Amniotic stem cell (primary cell): ENCODE results near the gene SLCO3A1.
"Not testable (repeated sequence)": the region's sequence is repeated elsewhere in the genome, so short reads cannot be mapped to it uniquely, and the experiment has no call there.

Experiments used
- DNase-seq: peaks from one replicate; lab custom pipeline; 2025; lab: John Stamatoyannopoulos, UW

The SLCO3A1 gene

DNA sequence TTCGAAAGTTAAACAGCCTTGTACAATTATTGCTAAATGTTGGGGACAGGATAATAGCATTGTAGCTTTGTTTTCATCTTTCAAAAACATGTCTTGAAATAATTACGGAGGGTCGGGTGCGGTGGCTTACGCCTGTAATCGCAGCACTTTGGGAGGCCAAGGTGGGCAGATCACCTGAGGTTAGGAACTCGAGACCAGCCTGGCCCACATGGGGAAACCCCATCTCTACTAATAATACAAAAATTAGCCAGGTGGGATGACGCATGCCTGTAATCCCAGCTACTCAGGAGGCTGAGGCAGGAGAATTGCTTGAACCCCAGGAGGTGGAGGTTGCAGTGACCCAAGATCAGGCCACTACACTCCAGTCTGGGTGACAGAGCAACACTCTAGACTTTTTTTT lies 216.7 kb downstream of the SLCO3A1 start:
- DNase-seq = not testable (repeated sequence)

DNA sequence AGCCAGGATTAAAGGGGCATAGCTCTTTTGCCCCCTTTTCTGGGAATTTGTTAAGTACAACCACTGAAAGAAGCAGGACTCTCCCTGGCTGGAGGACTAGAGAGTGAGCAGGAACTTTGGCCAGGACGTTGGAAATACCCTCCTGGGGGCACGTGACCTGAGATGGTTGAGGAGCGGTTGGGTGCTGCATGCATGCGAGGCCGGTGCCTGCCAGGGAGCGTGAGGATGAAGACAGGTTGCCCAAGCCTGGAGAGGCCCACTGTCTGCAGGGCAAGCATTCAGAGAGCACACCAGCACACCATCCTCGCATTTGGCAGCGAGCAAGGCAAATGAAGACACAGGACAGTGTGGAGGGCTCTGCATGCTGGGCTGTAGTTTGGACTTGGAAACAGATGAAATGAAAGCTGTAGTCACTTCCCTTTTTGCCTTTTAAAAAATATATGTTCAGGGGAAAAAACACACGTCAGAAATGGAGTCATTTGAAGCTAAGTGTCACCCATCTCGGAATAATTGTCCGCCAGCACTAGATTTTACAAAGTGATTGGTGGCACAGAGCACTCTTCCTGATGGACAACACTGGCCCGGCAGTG lies 217.6 kb downstream of the SLCO3A1 start:
- DNase-seq = no peak

DNA sequence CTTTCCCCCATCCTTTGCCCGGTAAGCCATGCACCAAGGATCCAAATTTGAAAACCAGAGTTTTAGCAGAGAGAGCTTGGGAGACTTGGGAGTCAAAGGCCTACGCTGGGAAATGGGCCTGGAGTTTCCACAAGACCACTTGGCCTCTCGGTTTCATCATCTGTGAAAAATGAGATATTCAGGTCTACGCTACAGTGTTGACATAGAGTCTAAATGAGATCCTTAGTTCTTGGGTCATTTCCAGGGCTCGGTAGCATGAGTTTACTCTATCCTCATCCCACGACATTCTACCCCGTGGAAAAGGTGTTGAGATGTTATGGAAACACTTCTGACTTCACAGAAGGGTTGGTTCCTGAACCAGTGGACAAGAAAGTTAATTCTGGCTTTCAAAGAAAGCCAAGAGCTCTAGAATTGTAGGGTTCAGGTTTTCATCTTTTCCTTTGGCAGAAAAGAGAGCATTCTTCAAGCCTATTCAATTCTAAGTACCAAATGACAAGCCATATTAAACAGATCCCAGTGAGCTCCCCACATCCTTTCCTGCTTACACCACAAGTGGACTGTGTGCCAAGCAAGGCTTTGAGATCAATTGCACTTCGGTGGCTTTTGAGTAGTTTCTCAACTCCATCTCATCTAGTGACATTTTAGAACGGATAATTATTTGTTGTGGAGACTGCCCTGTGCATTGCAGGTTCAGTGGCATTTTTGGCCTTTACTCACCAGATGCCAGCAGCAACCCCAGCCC lies 219.7 kb downstream of the SLCO3A1 start:
- no peak for DNase-seq

DNA sequence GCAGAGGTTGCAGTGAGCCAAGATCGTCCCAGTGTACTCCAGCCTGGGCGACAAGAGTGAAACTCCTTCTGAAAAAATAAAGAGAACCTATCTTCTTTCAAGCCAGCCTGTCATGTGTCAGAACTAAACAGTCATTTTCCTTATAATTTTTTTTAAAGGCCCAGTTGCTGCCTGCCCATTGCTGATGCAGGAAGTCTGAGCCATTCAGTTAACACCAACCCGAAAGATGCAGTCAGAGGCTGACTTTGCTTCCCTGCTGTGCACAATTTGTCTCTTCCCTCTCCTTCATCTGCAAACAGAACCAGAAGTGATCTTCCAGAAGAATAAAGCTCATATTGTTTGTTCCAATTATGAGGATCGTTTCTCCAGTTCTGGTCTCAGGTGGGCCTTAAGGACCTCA lies 220.6 kb downstream of the SLCO3A1 start:
- no peak for DNase-seq

DNA sequence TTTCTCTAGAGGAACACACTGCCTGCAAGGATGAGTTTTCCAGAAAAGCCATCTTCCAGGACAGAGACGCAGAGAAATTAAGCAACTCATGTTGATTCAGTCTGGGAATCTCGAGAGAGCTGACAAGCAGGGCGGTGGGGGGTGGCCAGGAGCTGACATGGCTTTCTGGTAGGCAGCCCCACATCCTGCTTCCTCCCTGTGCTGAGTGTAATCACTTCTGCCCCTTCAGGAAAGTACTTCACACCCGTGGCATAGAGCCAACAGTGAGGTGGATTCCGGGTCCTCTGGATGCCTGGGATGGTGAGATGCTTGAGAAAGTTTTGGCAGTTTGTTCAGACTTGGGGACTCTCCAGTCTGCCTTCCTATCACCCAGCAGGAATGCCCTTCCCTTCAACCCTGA lies 221.1 kb downstream of the SLCO3A1 start:
- DNase-seq = no peak

DNA sequence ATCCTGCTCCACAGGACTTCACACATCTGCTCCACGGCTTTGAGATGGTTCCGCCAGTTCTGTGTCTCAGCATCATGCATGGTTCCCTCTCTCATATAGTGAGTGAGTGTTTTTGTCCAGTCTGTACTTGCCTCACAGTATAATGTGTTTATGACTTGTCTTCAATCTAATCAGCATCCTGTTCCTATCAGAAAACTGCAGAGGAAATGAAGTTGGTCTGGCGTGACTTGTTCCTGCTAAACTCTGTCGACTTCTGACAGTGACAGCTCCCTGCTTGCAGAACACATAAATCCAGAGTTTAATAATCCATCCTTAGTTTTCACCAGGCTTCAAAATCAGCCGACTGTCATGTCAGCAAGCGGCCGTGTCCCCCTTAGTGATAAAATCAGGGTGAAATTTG lies 222.3 kb downstream of the SLCO3A1 start:
- DNase-seq = no peak

DNA sequence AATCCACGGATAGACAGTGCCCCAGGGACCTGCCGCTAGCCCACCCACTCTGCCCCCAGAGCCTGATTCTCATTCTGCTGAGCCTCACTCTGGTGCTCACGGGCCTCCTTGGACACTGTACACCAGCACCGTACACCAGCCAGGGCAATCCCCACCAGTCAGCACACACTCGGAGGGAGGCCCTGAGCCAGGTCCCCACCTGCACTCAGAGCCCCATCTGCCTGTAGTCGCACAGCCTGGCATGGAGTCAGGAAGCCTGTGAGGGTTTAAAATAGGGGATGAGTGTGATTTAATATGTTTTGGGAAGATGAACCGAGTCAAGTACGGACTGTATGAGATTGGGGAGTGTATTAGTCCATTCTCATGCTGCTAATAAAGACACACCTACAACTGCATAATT lies 223.0 kb downstream of the SLCO3A1 start:
- DNase-seq = no peak

DNA sequence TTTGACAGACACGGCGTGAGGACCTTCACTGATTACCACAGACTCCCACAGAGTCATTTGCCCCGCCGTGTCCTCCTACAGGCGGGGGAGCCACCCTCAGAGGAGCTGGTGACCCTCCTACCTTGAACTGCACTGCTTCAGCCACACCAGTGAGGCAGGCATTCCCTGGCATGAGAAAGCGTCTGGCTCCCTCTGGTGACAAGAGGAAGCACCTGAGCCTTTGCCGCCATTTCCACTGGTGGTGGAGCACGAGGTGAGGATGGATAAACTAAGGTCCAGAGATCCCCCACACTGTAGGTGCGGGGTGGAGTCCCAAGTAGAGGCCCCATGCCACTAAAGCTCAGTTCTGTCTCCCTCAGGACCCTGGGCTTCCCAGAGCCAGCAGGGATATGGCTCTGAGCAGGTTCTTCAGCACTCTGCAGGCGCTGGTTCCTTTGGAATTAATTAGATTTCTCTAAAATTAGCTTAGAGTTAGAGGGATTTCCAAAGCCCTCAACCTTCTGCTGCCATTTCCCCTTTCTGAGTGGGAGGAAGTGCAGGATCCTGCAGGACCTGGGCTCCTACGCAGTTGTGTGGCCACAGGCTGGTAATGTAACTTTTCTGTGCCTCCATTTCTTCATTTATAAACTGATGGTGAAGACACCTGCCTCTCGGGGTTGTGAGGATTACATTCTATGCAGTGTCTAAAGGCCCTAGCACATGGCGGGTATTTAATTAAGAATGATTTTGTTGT lies 224.0 kb downstream of the SLCO3A1 start:
- DNase-seq = peak; percentile 49

DNA sequence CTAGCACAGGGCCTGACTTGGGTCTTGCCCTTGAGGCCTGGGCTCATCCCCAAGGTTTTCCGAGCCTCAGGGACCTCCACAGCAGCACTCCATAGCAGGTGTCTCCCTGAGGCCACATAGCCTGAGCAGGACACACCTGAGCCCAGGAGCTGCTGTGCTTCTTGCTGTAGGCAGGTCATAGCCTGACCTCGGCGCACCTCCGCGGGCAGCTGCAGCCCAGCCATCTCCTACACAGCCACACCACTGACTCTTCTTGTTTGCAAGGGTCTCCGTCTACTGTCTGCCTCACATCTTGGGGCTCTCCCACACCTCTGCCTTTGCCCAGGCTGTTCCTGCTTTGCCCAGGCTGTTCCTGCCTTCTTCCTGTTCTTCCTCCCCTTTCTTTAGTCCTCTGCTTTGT lies 224.8 kb downstream of the SLCO3A1 start:
- DNase-seq = no peak

DNA sequence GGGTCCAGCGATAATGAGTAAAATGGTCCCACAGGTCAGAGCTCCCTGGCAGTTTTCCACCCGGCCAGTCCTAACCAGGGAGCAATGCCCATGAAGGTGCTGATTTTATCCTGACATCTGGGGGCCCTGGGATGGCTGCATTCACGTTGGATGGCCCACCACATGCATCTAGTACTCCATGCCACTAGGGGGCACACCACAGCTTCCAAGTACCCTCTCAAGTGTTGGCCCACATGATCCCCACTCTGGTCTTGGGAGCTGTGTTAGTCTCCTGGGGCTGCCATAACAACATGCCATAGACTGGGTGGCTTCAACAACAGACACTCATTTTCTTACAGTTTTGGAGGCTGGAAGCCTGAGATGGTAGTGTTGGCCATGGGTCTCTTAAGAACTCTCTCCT lies 225.5 kb downstream of the SLCO3A1 start:
- no peak for DNase-seq

DNA sequence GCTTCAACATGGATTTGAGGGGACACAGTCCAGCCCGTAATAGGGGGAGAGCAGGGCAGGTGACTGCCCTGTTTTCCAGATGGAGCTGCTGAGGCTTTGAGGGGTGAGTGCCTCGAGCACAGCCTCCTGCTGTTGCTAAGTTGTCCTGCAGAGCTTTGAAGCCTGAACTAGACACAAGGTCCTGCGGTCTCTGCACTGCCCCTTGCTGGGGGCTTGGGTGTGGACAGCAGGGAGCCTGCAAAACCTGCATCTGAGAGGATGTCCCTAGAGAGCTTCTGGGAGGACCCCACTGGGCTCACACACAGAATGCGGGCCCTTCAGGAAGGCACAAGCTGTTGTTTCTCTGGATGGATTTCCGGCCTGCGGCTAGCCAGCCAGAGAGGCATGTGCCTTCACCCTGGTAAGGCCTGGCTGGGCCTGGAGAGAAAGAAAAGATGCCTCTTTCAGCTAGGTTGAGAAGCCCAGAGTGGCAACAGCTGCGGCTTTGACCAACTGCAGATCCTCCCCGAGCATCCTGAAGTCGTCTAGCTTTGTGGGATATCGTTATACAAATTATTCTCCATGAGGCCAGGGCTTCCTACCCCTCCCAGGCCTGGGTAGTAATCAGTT lies 226.2 kb downstream of the SLCO3A1 start:
- DNase-seq = no peak

DNA sequence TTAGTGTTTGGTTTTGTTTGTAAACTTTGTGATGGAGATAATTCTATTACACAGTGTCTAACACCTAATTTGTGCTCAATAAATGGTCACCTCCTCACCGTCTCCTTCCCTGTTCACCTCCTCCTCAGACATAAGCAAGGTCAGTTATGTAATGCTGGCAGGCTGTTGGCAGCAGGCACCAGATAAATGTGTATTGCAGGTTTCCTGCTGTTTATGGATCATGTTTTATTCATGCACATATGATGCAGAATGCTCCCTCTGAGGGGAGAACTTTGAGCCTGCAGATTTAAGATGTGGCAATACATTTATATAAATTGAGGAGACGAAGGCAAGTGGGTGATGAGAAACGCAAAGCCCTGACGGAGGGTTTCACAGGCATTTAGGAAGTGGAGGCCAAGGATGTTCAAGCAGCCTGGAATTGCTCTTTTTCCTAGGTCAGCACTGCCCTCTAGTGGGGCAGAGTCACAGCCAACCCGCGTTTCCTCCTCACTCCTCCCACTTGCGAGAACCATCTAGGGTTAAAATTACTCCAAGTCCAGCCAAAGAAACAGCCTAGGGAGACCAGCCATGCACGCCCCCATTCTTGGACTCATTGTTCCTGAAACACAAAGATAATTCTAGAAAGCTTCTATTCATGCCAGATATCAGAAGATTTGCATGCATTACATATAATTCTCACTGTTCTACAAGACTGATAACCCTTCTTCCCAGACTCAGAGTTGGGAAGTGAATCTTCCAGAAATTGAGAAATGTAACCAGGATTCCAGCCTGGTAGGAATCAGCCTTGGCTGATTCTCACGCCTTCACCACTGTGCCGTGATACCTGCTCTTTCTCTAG lies 228.7 kb downstream of the SLCO3A1 start:
- DNase-seq = peak; percentile 30

DNA sequence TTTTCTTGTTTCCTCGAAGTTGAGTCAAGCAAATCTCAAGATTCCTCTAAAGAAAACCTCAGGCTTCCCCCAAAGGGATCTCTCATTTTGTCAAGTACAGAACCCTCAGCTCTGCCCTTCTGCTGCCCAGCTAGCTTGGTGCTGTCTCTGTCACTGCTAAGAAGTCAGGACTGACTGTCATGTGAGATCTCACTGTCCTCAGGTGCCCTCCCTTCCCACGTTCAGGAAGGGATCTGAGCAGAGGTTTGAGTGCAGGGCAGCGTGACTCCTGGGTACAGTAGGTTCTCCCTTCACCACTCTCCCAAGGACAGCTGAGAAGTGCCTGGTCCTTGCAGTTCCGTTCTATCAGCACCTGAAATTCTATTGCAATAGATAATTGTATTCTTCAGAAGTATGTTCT lies 229.7 kb downstream of the SLCO3A1 start:
- no peak for DNase-seq

DNA sequence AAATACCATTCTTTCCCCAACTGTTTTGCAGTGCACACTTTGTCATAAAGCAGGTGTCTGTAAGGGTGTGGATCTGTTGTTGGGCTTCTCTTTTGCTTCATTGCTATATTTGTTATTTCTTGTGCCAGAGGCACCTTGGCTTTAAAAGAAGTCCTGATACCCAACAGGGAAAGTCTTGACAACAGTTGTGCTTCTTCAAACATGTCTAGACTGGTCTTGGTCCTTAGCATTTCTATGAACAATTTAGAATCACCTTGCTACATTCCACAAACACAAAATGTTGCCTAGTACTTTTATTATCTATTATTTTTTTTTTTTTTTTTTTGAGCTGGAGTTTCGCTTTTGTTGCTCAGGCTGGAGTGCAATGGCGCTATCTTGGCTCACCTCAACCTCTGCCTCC lies 233.7 kb downstream of the SLCO3A1 start:
- DNase-seq = no peak

DNA sequence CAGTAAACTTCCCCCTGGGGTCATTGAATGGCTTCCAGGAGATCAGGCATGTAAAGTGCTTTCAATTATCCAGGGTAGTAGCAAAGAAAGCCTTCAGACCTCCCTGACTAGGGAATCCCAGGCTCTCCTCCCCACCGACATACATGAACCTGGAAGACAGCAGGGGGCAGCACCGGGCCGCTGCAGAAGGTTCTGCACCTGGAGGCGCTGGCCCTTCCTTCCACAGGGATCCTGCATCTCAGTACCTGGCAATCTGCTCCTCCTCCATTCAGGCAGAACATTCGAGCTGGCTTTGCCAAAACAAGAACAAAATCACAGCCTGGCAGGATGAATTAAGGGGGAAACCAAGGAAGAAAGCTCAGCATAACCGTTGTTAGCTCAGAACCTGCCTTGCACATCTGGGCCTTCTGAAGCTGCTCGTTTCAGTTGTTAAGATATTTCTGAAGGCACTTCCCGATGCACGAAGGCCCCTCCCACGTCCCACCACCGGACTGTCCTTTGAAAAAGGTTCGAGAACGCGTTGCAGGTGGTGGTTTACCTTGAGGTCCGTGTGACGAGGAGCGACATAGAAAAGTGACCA lies 237.7 kb downstream of the SLCO3A1 start:
- DNase-seq = no peak

DNA sequence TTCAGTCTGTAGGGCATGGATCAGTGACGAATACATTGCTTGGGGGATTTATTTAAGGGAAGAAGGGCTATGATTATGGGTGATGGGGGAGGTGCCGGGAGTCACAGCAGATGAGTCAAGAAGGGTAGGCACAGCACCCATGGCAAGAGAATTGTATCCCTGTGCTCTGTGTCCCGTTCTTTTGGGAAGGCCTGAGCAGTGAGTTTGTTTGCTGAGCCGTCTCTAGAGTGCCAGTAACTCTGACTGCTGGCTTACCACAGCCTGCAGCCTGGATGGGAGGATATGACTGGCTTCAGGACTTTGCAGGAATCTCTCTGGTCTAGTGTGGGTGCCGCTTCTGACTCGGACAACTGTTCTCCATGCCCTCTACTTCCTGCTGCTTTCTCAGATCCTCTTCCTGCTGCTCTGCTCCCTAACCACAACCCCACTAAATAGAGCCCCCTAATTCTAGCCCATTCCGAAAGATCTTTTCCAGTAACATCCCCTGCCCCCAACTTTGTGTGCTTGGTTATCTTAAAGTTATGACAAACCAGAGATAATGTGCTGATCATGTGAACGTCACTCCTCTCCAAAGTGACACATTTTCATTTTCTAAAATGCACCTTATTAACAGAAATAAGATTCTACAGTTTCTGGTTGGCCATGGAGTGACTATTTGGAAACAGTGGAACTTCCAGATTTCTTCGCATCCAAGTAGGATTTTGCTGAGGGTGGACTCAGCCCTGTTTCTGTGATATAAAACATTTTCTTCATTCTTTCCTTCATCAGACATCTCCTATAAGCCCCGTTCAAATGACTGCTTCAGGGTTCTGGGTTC lies 239.0 kb downstream of the SLCO3A1 start:
- no peak for DNase-seq

DNA sequence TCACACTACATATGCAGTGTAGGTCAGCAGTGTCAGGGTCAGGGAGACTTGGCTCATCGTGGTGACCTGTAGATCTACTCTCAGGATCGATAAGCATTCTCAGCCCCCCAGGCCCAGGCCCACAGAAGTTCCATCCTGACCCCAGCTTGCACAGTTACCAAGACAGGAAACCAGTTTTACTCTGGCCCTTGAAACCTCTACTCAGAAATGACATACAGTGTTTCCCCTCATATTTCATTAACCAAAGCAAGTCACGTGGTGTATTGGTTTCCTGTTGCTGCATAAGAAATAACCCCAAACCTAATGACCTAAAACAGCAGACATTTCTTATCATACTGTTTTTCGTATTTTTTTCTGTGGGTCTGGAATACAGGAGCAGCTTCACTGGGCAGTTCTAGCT lies 242.2 kb downstream of the SLCO3A1 start:
- DNase-seq = no peak

DNA sequence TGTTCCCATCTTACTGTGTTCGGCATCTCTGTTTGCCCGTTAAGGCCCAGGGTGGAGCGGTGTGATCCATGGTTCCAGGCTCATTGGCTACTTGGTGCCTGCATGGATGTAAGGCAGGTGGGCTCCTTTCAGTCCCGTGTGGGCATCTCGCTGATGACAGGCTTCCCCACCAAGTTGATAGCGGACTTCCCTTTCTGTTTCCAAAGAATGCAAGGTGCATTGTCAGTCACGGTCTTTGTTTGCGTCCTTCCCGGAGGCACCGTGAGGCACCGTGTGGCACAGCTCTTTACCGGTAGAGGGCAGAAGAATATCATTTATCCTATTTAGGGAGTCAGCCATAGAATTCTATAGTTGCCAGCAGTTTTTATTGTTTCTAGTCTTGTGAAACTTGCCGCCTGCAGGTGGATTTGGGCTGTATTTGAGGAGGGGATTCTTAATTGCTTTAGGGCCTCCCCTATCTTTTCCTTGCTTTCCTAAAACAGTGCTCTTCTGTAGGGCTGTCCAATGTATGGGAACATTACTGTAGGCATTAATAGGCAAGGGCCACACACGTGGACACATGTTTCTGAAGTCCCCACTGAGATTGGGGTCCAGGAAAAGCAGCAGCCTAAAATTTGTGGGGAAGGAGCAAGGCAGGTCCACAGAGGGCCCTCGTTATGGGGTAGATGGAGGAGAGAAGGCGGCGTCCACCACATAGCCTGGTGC lies 244.1 kb downstream of the SLCO3A1 start:
- DNase-seq = peak; percentile 28

DNA sequence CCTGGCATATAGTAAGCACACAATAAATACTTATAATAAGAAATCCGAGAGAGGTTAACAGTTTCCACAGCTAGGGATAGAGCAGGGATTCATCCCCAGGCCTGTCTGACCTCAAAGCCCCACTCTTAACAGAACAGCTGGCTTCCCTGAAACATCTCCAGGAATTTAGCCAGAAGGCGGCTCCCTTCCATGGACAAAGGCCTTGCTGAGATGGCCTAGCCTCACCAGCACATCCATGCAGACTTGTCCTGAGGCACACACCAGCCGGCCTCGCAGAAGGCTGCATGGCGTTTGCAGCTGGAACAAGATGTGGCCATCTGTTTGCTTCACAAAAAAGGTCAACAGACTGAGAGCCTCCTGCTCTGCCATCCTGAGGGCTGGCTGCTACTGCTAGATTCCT lies 245.4 kb downstream of the SLCO3A1 start:
- DNase-seq = no peak

DNA sequence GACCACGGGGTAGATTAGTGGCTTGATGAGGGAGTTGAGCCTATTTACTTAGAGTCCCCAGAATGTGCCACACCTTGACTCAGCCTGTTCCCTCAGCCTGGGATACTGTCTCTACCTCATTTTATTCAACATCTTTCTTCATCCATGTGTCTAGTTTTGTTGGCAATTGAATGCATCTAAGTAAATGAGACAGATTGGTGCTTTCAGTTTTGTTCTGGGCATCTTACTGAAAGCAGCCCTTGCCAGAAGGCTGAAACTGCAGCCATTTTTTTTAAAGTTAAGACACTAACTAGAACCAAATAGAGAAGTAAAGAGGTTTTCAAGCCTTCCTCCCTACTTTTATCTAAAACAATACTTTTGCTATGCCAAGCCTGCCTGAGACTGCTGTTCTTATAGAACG lies 246.8 kb downstream of the SLCO3A1 start:
- DNase-seq = no peak
